SU-DHL-6 (cell line): ENCODE results near the gene SPINT2.

Source experiments
- CTCF ChIP-seq: fragments of 200-600 bp; sonication (generic); IDR thresholded peaks from one replicate; pipeline ENCODE4 v1.5.1; 2017; ENCODE audit warnings: antibody characterized with exemption, mild to moderate bottlenecking, low read length, moderate library complexity; ENCODE audit not compliant: insufficient read depth, poor library complexity, severe bottlenecking
- EZH2phosphoT487 ChIP-seq: fragments of 200-600 bp; sonication (generic), shearing (Covaris generic); conservative IDR thresholded peaks from 2 replicates; pipeline ENCODE4 v1.6.1; 2018; ENCODE audit warnings: mild to moderate bottlenecking, antibody characterized with exemption, low read length, moderate library complexity, mixed read lengths

DNA sequence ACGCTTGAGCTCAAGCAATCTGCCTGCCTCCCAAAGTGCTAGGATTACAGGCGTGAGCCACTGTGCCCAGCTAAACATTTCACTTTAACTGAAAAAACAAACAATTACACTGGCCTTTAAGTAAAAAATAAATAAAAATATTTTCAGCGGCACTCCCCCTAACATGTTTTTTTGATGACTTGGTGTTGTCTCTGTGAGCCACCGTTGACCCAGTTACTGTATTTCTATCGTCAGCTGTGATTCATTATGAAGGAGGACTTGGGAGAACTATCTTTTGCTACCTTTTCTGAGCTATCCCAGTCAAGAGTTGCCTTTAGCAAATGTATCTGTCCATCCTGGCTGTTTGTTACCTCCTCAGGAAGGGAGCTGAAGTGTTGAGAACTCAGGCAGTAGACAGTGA, 21.2 kb downstream of the SPINT2 start:
- TF ChIP-seq CTCF, result no peak
- TF ChIP-seq EZH2phosphoT487, result no peak
